Subcutaneous adipose tissue (tissue), 4 donors: ENCODE data around the gene NSUN2. TPM values are rescaled to one million over a fixed set of nuclear protein-coding genes. Genes with fewer than 3 reads are reported as not detected.

Experiments used
- total RNA-seq, 4 donors: library from RNA; depleted of rRNA; stranded (reverse); fragments of >200 nt; gene quantifications; one replicate each; pipeline ENCODE4 v1.1.0, GENCODE V29; 2016
- TF ChIP-seq, protein P1 (sequence below): fragments of 450-650 bp; IDR thresholded peaks from one replicate; pipeline ENCODE4 v1.5.1; 2016; ENCODE audit warnings: low read depth, mild to moderate bottlenecking, control low read depth, antibody characterized with exemption, moderate library complexity

The NSUN2 gene
- total RNA-seq, 4 donors from 2014 or later = 37.7 to 51.6 (median 42.1) TPM

DNA sequence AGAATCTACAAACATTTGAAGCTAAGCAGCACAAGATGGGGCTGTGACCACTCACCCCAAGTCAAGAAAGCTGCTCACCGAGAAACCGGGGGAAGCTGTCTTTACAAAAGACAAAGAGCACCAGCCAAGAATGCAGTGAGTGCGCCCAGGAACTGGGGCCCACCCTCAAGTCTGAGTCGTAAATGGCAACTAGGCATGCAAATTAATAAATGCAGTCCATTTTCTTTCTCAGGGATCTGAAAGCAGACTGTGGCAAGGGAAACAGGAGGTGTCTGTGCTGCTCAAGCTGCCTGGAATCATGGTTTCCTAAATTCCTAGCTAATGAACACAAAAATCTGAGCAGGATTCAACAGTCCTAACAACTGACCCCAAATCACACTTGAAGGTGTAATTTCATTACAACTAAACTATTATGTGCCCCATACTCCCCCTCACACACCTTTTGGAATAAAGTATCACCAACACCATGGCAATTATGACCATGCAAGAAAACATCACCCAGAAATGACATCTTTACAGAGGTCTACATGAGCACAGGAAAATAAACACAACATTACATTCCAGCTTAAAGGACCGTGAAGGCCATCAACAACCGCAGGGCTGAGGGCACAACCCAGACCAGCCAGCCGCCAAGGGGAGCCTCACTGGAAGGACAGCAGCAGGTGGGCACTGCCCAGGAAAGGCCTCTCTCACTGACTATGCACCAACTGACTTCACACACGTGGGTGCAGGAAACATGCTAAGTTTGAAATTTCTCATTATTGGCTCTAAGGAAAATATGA, 17.6 kb downstream of the NSUN2 start:
- TF ChIP-seq, protein P1, sequence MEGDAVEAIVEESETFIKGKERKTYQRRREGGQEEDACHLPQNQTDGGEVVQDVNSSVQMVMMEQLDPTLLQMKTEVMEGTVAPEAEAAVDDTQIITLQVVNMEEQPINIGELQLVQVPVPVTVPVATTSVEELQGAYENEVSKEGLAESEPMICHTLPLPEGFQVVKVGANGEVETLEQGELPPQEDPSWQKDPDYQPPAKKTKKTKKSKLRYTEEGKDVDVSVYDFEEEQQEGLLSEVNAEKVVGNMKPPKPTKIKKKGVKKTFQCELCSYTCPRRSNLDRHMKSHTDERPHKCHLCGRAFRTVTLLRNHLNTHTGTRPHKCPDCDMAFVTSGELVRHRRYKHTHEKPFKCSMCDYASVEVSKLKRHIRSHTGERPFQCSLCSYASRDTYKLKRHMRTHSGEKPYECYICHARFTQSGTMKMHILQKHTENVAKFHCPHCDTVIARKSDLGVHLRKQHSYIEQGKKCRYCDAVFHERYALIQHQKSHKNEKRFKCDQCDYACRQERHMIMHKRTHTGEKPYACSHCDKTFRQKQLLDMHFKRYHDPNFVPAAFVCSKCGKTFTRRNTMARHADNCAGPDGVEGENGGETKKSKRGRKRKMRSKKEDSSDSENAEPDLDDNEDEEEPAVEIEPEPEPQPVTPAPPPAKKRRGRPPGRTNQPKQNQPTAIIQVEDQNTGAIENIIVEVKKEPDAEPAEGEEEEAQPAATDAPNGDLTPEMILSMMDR = no peak

- TF ChIP-seq, protein P1 = no peak
Observed at GRCh38 chr5:6611334-6612256, 21.2 kb downstream of the NSUN2 start.

DNA sequence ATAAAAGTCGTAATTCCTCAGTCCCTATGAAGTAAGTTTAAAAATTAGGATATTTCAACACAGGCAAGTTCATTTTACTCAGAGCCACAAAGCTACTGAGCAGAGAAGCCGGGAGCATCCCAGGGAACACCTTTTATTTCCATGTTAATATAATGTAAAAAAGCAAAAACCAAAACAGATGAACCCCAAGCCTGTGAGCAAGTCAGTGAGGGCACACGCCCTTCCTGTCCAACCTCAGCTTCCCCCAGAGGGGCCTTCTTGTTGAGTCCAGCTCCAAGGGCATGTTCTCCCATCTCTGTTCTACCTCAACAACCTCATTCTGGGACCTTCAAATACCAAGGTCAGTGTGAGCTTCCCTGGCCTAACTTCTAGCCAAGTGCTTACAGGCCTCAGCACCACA, 24.8 kb downstream of the NSUN2 start:
- TF ChIP-seq, protein P1 = no peak

DNA sequence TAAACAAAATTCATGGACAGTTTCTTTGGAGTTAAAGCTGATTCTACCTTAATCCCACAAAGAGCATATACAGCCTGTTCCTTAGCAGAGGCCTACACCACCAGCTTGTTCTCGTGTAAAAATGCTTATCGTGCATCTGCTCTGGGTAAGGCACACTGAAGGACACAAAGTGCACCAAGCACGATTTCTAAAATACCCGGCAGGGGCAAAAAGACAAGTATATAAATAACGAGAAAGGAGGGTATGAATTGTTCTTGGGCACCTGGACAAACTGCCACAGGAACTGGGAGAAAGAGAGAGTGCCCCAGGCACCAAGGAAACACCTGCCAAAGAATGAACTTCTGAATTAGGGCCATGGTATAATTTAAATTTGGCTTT, 25.3 kb downstream of the NSUN2 start:
- TF ChIP-seq, protein P1 = no peak

DNA sequence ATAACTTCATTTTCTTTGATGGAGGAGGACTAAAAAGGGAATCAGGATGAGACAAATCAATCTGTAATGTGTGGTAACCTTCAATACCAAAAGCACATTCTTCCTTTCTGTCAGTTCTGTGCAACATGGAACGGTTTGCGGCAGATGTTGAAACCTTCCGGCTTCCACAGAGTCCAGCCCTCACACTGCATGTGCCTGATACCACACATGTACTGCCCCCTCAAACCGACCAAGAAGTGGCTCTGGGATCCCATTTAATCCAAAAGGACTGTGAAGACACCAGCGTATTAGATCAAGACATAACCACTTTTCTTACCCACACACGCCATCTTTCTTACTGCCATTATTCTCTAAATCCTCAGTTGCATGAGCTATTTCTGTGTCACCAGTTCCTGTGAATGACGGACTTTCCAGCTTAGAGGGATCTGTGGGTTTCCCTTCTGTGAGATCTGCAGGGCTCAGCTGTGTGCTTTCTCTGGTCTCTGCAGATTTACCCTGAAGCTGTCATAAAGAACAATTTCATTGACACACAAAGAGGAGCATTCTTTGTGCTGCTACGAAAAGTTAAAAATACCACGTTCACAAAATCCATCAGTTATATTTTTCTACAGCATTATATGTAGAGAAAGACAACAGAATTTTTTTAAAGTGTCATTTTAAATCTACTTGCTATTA, 25.8 kb downstream of the NSUN2 start:
- TF ChIP-seq, protein P1 = no peak

- TF ChIP-seq, protein P1 = no peak
Observed at GRCh38 chr5:6604946-6605345, 27.9 kb downstream of the NSUN2 start.

GRCh38 chr5:6604341-6604740, 28.5 kb downstream of the NSUN2 start:
- TF ChIP-seq, protein P1 = no peak
